OCI-LY7 (cell line): ENCODE data around the gene AP3M1.

Experiments
- EZH2phosphoT487 ChIP-seq: fragments of 200-600 bp; sonication (generic); IDR thresholded peaks from 2 replicates; pipeline ENCODE4 v1.6.1; 2018; ENCODE audit warnings: low read depth, borderline replicate concordance, mild to moderate bottlenecking, mixed run types, antibody characterized with exemption, low read length, moderate library complexity, mixed read lengths
- TF ChIP-seq, protein P1 (sequence below): fragments of 200-600 bp; sonication (generic); conservative IDR thresholded peaks from 2 replicates; pipeline ENCODE4 v1.5.1; 2014; ENCODE audit warnings: mild to moderate bottlenecking, antibody characterized with exemption, low read length, moderate library complexity, mixed read lengths

DNA sequence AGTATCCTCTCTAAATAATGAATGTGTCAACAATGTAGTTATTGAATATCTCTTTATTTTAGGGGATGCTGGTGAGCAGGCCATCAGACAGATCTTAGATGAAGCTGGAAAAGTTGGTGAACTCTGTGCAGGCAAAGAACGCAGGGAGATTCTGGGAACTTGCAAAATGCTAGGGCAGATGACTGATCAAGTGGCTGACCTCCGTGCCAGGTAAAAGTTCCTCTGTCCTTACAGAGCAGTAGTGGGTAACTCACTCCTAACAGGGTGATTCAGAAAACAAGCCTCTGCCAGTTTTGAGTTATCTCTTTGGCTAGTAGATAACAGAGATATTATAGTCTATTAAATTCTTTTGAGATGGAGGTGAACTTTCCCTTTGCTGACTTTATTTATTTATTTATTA is 67.3 kb downstream of the AP3M1 start:
- TF ChIP-seq, protein P1, sequence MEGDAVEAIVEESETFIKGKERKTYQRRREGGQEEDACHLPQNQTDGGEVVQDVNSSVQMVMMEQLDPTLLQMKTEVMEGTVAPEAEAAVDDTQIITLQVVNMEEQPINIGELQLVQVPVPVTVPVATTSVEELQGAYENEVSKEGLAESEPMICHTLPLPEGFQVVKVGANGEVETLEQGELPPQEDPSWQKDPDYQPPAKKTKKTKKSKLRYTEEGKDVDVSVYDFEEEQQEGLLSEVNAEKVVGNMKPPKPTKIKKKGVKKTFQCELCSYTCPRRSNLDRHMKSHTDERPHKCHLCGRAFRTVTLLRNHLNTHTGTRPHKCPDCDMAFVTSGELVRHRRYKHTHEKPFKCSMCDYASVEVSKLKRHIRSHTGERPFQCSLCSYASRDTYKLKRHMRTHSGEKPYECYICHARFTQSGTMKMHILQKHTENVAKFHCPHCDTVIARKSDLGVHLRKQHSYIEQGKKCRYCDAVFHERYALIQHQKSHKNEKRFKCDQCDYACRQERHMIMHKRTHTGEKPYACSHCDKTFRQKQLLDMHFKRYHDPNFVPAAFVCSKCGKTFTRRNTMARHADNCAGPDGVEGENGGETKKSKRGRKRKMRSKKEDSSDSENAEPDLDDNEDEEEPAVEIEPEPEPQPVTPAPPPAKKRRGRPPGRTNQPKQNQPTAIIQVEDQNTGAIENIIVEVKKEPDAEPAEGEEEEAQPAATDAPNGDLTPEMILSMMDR: no peak
- TF ChIP-seq EZH2phosphoT487: no peak
